GM19468 (cell line): ENCODE results near the gene ARID1B.

Source experiments
- ATAC-seq: cut with Tn5 transposase; IDR thresholded peaks from one replicate; pipeline ENCODE4 v1.9.1; 2021; ENCODE audit warnings: mild to moderate bottlenecking, moderate library complexity, moderate number of reproducible peaks; ENCODE audit not compliant: unreplicated experiment; ENCODE audit errors: extremely low read depth

The ARID1B gene

DNA sequence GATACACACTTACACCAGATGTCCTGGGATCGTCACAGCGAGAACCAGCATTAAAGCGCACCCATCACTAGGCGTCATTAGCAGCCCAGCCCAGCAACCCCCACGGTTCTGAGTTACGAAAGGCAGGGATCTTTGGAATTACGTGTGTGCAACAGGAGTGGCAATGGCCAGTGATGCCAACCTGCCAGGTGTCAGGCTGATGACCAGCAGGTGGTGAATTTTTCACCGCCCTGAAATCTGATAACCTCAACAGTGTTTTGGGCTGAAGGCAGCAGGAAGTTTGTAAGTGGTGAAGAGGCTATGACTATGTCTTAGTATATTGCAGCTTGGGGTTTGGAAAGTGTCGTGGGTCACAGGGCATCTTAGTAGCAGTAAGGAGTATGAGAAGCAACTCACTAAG, 380.1 kb downstream of the ARID1B start:
- ATAC-seq, result no peak

- no peak for ATAC-seq
Measured at GRCh38 chr6:157158456-157158855, 381.3 kb downstream of the ARID1B start.

DNA sequence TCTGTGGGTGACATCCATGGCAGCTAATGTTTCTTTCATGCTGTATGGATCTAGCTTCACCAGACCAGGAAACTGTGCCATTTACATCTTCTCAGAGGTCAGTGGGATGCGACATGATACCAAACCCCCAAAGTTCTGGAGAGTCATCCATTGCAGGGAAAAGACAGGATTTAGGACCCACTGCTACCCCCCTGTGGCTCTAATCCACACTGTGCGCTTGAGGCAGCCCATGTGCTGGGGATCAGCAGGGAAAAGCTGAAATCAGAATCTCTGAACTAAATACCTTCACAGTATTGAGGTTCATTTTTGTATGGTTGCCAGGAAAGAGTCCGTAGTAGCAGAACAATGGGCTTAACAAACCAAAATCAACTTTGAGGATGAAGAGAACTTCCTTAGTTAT, 381.7 kb downstream of the ARID1B start:
- ATAC-seq, result no peak

DNA sequence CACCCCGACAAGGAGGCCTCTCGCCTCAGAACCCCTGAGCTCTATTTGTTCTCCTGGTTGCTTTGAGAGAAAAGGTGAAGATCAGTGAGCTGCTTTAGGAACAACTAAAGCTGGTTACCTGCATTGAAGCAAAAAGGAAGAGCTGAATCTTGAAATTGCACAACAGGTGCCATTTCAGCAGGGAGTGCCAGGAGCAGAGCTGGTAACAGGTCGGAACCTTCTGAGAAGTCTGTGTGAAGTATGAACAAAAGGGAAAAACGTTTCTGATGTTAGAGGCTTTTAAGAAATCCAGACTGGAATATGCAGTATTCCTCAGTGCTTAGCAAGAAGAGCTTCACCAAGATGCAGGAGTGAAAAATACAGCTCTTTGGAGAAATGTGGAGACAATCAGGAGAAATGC, 382.2 kb downstream of the ARID1B start:
- no peak for ATAC-seq

GRCh38 chr6:157161912-157162311, 384.7 kb downstream of the ARID1B start:
- no peak for ATAC-seq

DNA sequence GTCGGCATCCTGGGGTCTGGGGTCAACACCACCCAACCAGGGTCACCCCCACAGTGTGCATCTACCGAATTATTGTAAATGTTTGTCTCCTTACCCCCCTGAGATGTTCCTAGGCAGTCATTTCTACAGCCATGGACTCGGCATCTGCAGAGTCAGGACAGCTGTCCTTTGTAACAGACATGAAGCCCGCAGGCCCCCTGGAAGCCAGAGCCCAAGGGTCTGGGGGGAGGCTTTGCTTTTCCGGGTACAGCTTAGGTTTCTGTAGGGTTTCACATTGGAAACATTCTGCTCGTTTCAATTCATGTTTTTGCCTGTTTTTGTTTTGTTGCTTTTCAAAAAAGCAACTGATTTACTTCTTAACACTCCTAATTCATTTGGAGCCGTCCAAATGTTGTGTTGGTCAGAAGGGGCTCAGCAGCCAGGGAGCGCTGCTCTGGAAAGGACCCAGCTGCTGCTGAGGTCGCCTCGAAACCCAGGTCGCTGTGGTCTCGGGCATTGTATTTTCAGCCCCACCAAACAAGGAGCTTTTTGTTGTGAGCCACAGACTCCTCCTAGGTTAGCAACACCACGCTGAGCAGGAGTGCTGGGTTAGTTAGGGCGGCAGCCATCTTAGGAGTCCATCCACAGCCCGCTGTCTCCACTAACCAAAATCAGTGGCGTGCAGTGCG, 385.7 kb downstream of the ARID1B start:
- ATAC-seq, result no peak

- no peak for ATAC-seq
Measured at GRCh38 chr6:157163434-157164159, 386.4 kb downstream of the ARID1B start.

DNA sequence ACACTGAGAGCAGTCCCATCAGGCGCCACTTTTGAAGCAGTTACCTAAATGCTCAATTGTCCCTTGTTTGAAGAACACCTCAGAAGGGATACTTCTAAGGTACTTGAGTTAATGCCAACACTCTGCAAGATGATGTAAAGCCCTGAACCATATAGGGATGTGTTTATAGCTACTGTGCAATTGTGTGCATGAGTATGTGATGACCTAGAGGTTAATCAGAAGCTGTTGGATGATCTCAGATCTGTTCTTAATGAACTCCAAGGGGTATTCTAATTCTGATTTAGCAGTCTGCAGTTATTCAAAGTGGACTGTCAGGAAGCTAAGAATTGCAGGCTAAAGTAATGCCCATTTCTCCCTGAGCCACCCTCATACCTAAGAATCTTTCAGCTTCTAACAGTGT, 387.8 kb downstream of the ARID1B start:
- ATAC-seq, result no peak

GRCh38 chr6:157166784-157167183, 389.6 kb downstream of the ARID1B start:
- no peak for ATAC-seq

- ATAC-seq, result no peak
Measured at GRCh38 chr6:157167837-157168236, 390.7 kb downstream of the ARID1B start.

DNA sequence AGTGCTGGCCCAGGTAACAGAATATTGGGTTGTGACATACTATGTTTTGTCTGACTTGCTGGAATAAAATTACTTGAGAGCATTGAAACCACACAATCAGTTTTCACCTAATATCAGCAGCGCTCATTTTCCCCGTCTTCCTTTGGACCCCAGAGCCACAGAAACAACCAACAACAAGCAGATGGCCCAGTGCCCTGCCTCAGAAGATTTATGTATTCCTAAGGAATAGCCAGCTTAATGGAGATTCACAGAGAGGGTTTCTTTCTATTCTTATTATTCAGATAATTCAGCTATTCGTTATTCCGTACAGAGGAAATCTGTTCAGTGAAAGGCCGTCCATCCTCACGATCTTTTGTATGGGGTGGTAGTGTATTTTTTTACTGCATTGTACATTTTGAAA, 391.3 kb downstream of the ARID1B start:
- ATAC-seq, result no peak

DNA sequence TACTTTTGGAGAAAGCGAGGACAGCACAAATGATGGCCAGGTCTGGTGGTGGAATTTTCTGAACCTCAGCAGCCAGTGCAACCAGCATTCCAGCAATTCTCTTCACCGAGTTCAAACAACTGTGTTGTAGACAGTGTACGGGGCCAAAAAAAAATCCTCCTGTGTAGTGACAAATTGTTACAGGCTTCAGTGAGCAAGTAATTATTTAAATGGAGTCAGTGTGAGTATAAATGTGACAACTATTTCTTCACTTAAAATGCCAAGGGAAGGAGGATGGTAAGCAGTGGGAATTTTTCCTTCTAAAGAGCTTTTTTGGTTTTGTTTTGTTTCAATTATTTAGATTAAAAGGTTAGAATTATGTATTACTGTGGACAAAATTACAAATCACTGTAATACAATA, 392.0 kb downstream of the ARID1B start:
- no peak for ATAC-seq

GRCh38 chr6:157169656-157170055, 392.5 kb downstream of the ARID1B start:
- no peak for ATAC-seq

- ATAC-seq, result no peak
Measured at GRCh38 chr6:157170535-157170934, 393.4 kb downstream of the ARID1B start.

DNA sequence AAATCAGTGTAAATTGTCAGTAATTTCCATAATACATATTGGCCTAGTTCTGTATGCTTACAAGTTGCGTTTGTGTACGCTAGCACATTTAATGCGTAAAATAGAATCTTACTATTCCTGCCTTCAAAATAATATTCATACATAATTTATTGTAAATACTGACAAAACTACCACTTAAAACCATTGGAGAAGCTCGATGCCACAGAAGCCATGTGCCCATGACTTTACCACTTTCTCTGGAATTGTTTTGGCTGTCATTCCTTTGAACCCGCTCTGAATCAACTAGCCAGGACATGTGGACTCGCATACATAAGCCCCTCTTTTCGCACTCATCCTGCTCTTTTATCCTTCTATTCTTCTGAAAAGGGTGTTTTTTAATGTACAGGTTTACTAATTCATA, 394.6 kb downstream of the ARID1B start:
- no peak for ATAC-seq

DNA sequence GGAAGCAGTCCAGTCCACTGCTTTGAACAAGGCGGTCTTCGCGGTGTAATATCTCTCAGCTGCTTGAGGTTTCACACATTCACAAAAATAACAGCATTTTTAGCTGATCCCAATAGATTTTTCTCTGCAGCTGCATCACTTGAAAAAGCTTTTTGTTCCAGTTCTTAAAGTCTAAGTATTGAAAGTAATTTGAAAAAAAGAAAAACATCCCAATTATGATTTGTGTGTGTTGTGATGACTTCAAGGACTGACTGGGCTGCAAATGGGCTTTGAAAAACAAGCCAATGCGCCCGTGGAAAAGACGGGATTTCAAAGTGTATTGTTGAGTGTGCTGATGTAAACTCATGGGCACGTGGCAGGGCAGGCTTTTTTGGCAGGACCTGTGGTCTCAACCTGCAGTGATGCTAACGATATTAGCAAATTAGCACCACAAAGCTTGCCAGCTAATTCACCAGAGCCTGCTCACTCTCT, 395.1 kb downstream of the ARID1B start:
- no peak for ATAC-seq

GRCh38 chr6:157172830-157173536, 395.8 kb downstream of the ARID1B start:
- no peak for ATAC-seq

DNA sequence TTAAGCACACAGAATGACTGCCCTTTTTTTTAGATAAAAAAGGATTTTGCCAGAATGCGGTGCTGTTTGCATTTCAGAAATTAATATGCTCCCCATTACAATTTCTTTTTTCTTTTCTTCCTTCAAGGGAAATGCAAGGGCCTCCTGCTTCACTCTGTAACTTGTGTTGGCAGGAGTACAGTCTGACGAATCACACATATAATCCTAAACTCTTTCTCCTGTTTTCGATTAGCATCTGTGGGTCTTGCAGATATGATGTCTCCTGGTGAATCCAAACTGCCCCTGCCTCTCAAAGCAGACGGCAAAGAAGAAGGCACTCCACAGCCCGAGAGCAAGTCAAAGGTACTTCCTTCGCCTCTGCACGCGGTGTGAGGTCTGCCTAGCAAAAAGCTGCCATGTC, 396.6 kb downstream of the ARID1B start:
- no peak for ATAC-seq

DNA sequence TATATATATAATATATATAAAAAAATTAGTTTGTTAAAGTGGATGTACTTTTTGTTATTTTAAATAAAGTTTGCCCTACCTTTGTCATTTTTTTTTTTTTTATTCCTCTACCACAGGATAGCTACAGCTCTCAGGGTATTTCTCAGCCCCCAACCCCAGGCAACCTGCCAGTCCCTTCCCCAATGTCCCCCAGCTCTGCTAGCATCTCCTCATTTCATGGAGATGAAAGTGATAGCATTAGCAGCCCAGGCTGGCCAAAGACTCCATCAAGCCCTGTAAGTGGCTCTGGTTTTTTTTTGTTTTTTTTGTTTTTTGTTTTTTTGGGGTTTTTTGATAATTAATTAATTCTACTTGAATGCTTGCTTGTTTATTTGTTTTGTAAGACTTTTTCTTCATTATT, 397.6 kb downstream of the ARID1B start:
- no peak for ATAC-seq

DNA sequence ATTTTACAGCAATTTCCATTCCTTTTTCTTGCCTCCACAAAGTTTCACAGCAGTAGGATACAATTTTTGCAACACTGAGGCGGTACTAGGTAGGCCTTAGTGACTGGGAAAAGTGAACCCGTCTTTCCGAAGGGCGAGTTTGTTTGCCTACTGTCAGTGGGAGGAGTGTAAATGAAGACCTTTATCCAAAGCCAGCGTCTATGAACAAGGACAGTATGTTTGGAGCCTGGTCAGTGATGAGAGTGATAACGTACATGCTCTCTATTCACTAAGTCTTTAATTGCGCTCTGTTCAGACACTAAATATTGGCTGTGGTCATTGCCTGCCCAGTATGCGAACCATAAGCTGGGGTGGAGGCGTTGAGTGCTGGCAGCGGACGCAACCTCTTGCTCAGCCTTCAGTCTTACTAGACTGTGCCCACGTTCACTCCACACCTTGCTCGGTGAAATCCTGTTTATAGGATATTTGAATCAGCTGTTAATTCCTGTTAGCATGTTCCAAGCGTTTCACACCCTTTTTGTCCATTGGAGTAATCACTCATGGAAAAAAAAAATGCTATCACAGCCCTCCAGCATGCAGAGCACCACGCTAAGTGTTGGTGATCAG, 400.7 kb downstream of the ARID1B start:
- no peak for ATAC-seq

- ATAC-seq, result no peak
Measured at GRCh38 chr6:157181649-157182048, 404.5 kb downstream of the ARID1B start.
